HG03354 (cell line): Measurements from ENCODE around the gene PTPRG.
"Not testable (repeated sequence)": the region's sequence is repeated elsewhere in the genome, so short reads cannot be mapped to it uniquely, and the experiment has no call there.

Experiments
- ATAC-seq: cut with Tn5 transposase; IDR thresholded peaks from one replicate; pipeline ENCODE4 v1.9.1; 2021; ENCODE audit warnings: mild to moderate bottlenecking; ENCODE audit not compliant: unreplicated experiment, poor library complexity, severe bottlenecking

Gene PTPRG

GRCh38 chr3:61701011-61701410 lies 139.6 kb downstream of the PTPRG start:
- ATAC-seq = no peak

GRCh38 chr3:61702453-61702852 lies 141.1 kb downstream of the PTPRG start:
- ATAC-seq = no peak

- ATAC-seq = no peak
Observed at GRCh38 chr3:61704807-61705206, 143.4 kb downstream of the PTPRG start.

GRCh38 chr3:61707492-61707891 lies 146.1 kb downstream of the PTPRG start:
- no peak for ATAC-seq

GRCh38 chr3:61710920-61711319 lies 149.5 kb downstream of the PTPRG start:
- ATAC-seq = not testable (repeated sequence)

- no peak for ATAC-seq
Observed at GRCh38 chr3:61714225-61714624, 152.9 kb downstream of the PTPRG start.

GRCh38 chr3:61715886-61716527 lies 154.6 kb downstream of the PTPRG start:
- no peak for ATAC-seq

GRCh38 chr3:61716693-61717092 lies 155.3 kb downstream of the PTPRG start:
- not testable (repeated sequence) for ATAC-seq

GRCh38 chr3:61718565-61718964 lies 157.2 kb downstream of the PTPRG start:
- no peak for ATAC-seq

- no peak for ATAC-seq
Observed at GRCh38 chr3:61719278-61719977, 158.1 kb downstream of the PTPRG start.

- no peak for ATAC-seq
Observed at GRCh38 chr3:61723038-61723437, 161.7 kb downstream of the PTPRG start.

GRCh38 chr3:61724183-61724582 lies 162.8 kb downstream of the PTPRG start:
- ATAC-seq = peak; percentile 84

GRCh38 chr3:61724801-61725200 lies 163.4 kb downstream of the PTPRG start:
- ATAC-seq = peak; percentile 12

- no peak for ATAC-seq
Observed at GRCh38 chr3:61725851-61726333, 164.5 kb downstream of the PTPRG start.

- ATAC-seq = no peak
Observed at GRCh38 chr3:61727435-61727834, 166.1 kb downstream of the PTPRG start.

GRCh38 chr3:61729038-61729634 lies 167.8 kb downstream of the PTPRG start:
- no peak for ATAC-seq

GRCh38 chr3:61730056-61730455 lies 168.7 kb downstream of the PTPRG start:
- ATAC-seq = no peak

- no peak for ATAC-seq
Observed at GRCh38 chr3:61730577-61731231, 169.3 kb downstream of the PTPRG start.

- no peak for ATAC-seq
Observed at GRCh38 chr3:61733000-61733399, 171.6 kb downstream of the PTPRG start.

- ATAC-seq = no peak
Observed at GRCh38 chr3:61733876-61734275, 172.5 kb downstream of the PTPRG start.
